GM12873 (cell line): ENCODE data around the gene OR8A1.

Source experiments
- CTCF ChIP-seq: IDR thresholded peaks from 2 replicates; pipeline ENCODE4 v1.5.1; 2012; ENCODE audit warnings: low read depth, mild to moderate bottlenecking, moderate library complexity, low read length, control low read depth; ENCODE audit not compliant: insufficient read depth; ENCODE audit errors: missing control alignments

OR8A1 gene

GRCh38 chr11:124569697-124570096 lies at the start of gene OR8A1:
Gene OR8A1, plus strand, starts transcription at chr11:124569997. Its CDS starts 123 bp downstream, at chr11:124570120.
- TF ChIP-seq CTCF = no peak

GRCh38 chr11:124520550-124520854 lies 49.3 kb upstream of the OR8A1 start:
- no peak for TF ChIP-seq CTCF

GRCh38 chr11:124533626-124534025 lies 36.2 kb upstream of the OR8A1 start:
- no peak for TF ChIP-seq CTCF

- TF ChIP-seq CTCF = no peak
These were observed 35.7 kb upstream of the OR8A1 start for GRCh38 chr11:124534051-124534450.

- TF ChIP-seq CTCF = no peak
These were observed 34.1 kb upstream of the OR8A1 start for GRCh38 chr11:124535552-124536232.

GRCh38 chr11:124536520-124536919 lies 33.3 kb upstream of the OR8A1 start:
- TF ChIP-seq CTCF = no peak

GRCh38 chr11:124538019-124538418 lies 31.8 kb upstream of the OR8A1 start:
- no peak for TF ChIP-seq CTCF
